Naive thymus-derived CD8-positive, alpha-beta T cell (primary cell): ENCODE data around the gene MICU2. TPM values are rescaled to one million over a fixed set of nuclear protein-coding genes. Genes with fewer than 3 reads are reported as not detected.

Source experiments
- ATAC-seq, 2 donors: fragments of 150-1000 bp; cut with Tn5 transposase in 1 of 2; sonication (Bioruptor Pico), chemical (Tn5 transposase) in 1 of 2; 1 replicate in 1 of 2; 2 replicates in 1 of 2; pipeline ENCODE4 v1.10.0; 2021; ENCODE audit warnings: mild to moderate bottlenecking in 2 of 2, moderate library complexity in 2 of 2
- POLR2A ChIA-PET: fragments of 350-600 bp; sonication (Branson Sonifier 250); formaldehyde crosslinking; loops from one replicate; lab custom pipeline; 2021; ENCODE audit warnings: antibody characterized with exemption; lab: Charles Lee
- DNase-seq, 10 donors: peaks; one replicate each; pipeline versions ENCODE4 v3.0.0 to v3.0.0-alpha.2; 2020 to 2022
- H3K27ac Mint-ChIP-seq, 10 donors: one replicate each; pipeline ENCODE4 v1.8.0; 2020 to 2022; ENCODE audit warnings: mild to moderate bottlenecking in 10 of 10, mixed read lengths in 10 of 10, moderate library complexity in 4 of 10, inconsistent platforms in 1 of 10
- H3K27me3 Mint-ChIP-seq, 5 donors: one replicate each; pipeline ENCODE4 v1.8.0; 2021 to 2022; ENCODE audit warnings: mixed read lengths in 5 of 5
- H3K36me3 Mint-ChIP-seq, 3 donors: one replicate each; pipeline ENCODE4 v1.8.0; 2020 to 2022; ENCODE audit warnings: mixed read lengths in 3 of 3, mild to moderate bottlenecking in 2 of 3, inconsistent platforms in 1 of 3
- H3K4me1 Mint-ChIP-seq, 4 donors: one replicate each; pipeline ENCODE4 v1.8.0; 2021 to 2022; ENCODE audit warnings: mixed read lengths in 4 of 4
- H3K4me3 Mint-ChIP-seq, 10 donors: one replicate each; pipeline ENCODE4 v1.8.0; 2020 to 2022; ENCODE audit warnings: mild to moderate bottlenecking in 10 of 10, mixed read lengths in 10 of 10, moderate library complexity in 6 of 10, inconsistent platforms in 1 of 10
- H3K9me3 Mint-ChIP-seq, 9 donors: one replicate each; pipeline ENCODE4 v1.8.0; 2020 to 2022; ENCODE audit warnings: mixed read lengths in 9 of 9, mild to moderate bottlenecking in 3 of 9, inconsistent platforms in 1 of 9, moderate library complexity in 1 of 9
- polyA plus RNA-seq, 3 donors: library from polyadenylated mRNA; unstranded; fragments of 300-500 nt; fragmentation: Illumina TruSeq; gene quantifications; one replicate each; pipeline ENCODE4 v1.2.3, GENCODE V29; 2021
- total RNA-seq, 8 experiments: library from RNA in 2 of 8; stranded (reverse) in 2 of 8; gene quantifications; one replicate each; pipeline ENCODE4 v1.2.3 and lab custom pipeline; 2021 to 2026

The MICU2 gene
- total and polyA plus RNA-seq, 5 experiments from 2014 or later: 37.4 to 55.2 (median 44.3) TPM

- POLR2A ChIA-PET: no interaction called here
- no peaks in the 10 kb centered on the region for H3K27me3 Mint-ChIP-seq
Observed at GRCh38 chr13:21443171-21443570, 160.8 kb downstream of the MICU2 start.

More at GRCh38 chr13:21443171-21443570, 160.8 kb downstream of the MICU2 start:
- Mint-ChIP-seq H3K4me1 (peaks cover 36 to 75% (median 65%) of the 10 kb centered on the region in 4 donors), H3K27ac (peak overlapping the region in 5 of 10 donors; percentile 9 to 57 (median 26)), H3K36me3 (peaks cover 11 to 18% (median 12%) of the 10 kb centered on the region in 3 donors), H3K4me3 (no peak overlapping the region), H3K9me3 (peaks cover 0 to 8% (median 4%) of the 10 kb centered on the region in 9 donors)
- DNase-seq (no peak), ATAC-seq (no peak)

Other genes with a start within 250 kb of the MICU2 start
- gene ZDHHC20, start 144.9 kb downstream of the MICU2 start, total RNA-seq: 10 to 100 TPM; 79.3 to 81.7 TPM
- gene ZDHHC20, start 144.9 kb downstream of the MICU2 start, polyA plus RNA-seq: 10 to 100 TPM; 25.8 to 52.5 (median 36.6) TPM
- gene FGF9, start 66.9 kb upstream of the MICU2 start, total RNA-seq: 1 to 10 TPM; 4.6 to 5.0 TPM
- gene FGF9, start 66.9 kb upstream of the MICU2 start, polyA plus RNA-seq: 1 to 10 TPM; 1.3 to 3.5 (median 1.9) TPM